RWPE1 (cell line): ENCODE data around the gene CCDC69.
"Not testable (repeated sequence)": the region's sequence is repeated elsewhere in the genome, so short reads cannot be mapped to it uniquely, and the experiment has no call there.

ENCODE experiments used
- CTCF ChIA-PET: fragments of 350-600 bp; sonication (Branson Sonifier 250); formaldehyde crosslinking; extraction: SDS; loops from one replicate; lab custom pipeline; 2021; lab: Yijun Ruan, JAX
- POLR2A ChIA-PET: fragments of 400-600 bp; formaldehyde crosslinking; extraction: SDS; loops from one replicate; lab custom pipeline; 2020; ENCODE audit warnings: antibody characterized with exemption; ENCODE audit not compliant: low non-redundant PET; lab: Yijun Ruan, JAX
- DNase-seq: peaks from one replicate; pipeline ENCODE4 v3.0.0; 2012; ENCODE audit warnings: low spot score
- H3K27ac ChIP-seq: fragments of 450-650 bp; 2 replicates; pipeline ENCODE4 v1.5.1; 2017
- TF ChIP-seq, protein P1 (sequence below): fragments of 450-650 bp; conservative IDR thresholded peaks from 2 replicates; pipeline ENCODE4 v1.5.1; 2017; ENCODE audit warnings: low read depth, mild to moderate bottlenecking

Gene CCDC69

DNA sequence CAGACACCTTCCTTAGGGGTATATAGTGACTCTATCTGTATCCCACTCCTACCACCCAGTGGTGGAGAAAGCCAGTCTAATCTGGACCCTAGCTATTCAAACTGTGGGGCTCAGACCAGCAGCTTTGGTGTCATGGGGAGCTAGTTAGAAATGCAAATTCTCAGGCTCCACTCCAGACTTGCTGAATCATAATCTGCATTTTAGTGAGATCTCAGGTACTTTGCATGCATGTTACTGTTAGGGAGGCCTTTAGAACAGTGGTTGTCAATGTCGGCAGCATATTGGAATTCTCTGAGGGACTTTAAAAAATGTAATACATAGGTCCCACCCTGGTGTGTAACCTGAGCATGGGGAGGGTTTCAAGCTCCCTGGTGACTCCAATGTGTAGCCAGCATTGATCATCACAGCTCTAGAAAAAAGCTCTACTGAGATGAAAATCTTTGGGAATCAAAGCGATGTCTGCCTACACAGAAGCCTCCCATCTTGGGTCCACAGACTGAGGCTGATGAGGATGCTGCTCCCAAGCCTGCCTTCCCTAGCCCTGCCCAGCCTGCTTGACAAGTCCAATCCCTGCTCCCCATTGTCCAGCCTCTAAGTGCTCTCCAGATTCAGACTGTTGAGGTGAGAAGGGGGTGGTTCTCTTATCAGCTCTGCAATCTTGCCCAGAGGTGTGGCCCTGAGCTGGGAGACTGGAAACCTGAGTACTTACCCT is 17.2 kb upstream of the CCDC69 start:
- no peak for DNase-seq
- H3K27ac ChIP-seq, result no peak overlapping the region
- POLR2A ChIA-PET, result interaction anchor here (1.4 kb wide), 1 partner anchor 11 kb away, joined by 3 read pairs; no protein-coding TSS in a partner anchor
- CTCF ChIA-PET, result interaction anchor here (0.7 to 3.6 kb wide), 5 partner anchors 47 to 239 kb away, joined by 3 to 33 read pairs (median 4); no protein-coding TSS in a partner anchor
- TF ChIP-seq, protein P1, sequence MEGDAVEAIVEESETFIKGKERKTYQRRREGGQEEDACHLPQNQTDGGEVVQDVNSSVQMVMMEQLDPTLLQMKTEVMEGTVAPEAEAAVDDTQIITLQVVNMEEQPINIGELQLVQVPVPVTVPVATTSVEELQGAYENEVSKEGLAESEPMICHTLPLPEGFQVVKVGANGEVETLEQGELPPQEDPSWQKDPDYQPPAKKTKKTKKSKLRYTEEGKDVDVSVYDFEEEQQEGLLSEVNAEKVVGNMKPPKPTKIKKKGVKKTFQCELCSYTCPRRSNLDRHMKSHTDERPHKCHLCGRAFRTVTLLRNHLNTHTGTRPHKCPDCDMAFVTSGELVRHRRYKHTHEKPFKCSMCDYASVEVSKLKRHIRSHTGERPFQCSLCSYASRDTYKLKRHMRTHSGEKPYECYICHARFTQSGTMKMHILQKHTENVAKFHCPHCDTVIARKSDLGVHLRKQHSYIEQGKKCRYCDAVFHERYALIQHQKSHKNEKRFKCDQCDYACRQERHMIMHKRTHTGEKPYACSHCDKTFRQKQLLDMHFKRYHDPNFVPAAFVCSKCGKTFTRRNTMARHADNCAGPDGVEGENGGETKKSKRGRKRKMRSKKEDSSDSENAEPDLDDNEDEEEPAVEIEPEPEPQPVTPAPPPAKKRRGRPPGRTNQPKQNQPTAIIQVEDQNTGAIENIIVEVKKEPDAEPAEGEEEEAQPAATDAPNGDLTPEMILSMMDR, result no peak

- POLR2A ChIA-PET, H3K27ac ChIP-seq: not testable (repeated sequence)
- CTCF ChIA-PET, result interaction anchor here (0.7 to 3.6 kb wide), 4 partner anchors 67 to 125 kb away, joined by 3 to 33 read pairs (median 6); no protein-coding TSS in a partner anchor
Observed at GRCh38 chr5:151240268-151240835, 16.5 kb upstream of the CCDC69 start.

DNA sequence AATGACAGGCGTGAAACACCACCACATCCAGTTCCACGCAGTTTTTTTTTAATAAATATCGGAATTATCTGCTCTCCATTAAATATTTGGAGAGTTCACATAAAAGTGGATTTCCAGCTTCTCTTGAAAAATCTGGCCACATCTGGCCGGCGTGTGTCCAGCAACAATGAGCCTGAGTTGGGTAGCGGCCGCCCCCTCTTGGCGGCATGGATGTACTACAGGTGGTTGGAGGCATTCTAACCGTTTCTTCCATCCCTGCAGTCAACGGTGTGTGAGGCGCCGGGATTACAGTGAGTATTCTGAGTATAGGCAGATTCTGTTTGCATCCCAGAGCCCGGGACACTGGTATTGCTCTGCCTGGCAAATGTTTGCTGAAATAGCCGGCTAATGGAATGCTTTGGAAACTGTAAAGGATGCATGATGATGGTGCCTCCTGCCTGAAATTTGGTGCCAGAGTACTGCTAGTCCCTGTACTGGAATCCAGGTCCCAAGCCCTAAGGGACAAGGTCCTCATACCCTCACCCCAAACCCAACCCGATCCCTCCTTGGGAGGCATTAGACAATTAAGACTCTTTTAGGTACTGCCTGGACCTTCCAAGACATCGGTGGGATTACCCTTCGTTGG is 15.5 kb upstream of the CCDC69 start:
- ChIA-PET POLR2A (no interaction called here), CTCF (interaction anchor here (0.6 to 3.6 kb wide), 14 partner anchors 9 to 1560 kb away, joined by 3 to 33 read pairs (median 4); partner anchors contain the start of gene GM2A)
- H3K27ac ChIP-seq, result no peak overlapping the region
- TF ChIP-seq, protein P1, result peak; percentile 93
- peak; percentile 82 for DNase-seq

More at GRCh38 chr5:151240268-151240835, 16.5 kb upstream of the CCDC69 start:
- not testable (repeated sequence) for DNase-seq

GRCh38 chr5:151238303-151238741 is 14.4 kb upstream of the CCDC69 start:
- DNase-seq, result no peak
- CTCF ChIA-PET, result interaction anchor here (0.5 to 3.6 kb wide), 12 partner anchors 8 to 1714 kb away, joined by 3 to 33 read pairs (median 5); no protein-coding TSS in a partner anchor
- TF ChIP-seq, protein P1, result no peak
- no peak overlapping the region for H3K27ac ChIP-seq
- POLR2A ChIA-PET, result no interaction called here

DNA sequence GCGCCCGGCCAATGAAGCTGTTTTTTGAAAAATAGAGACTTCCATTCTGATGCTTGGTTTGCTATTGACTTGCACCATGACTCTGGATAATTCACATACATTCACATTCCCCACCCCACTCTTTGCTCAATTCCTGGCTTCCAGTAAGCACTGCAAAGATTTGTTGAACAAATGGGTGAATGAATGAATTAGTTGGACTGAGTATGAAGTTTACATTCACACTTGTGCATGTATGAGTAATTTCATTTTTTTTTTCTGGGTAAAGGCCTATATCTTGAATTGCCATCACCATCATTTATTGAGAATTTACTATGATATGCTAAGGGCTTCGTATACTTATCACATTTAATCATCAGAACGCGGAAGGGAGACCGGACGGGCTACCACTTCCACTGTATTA is 13.8 kb upstream of the CCDC69 start:
- CTCF ChIA-PET, result interaction anchor here (1.1 to 3.6 kb wide), 5 partner anchors 73 to 235 kb away, joined by 3 to 33 read pairs (median 9); no protein-coding TSS in a partner anchor
- TF ChIP-seq, protein P1, result no peak
- no peak overlapping the region for H3K27ac ChIP-seq
- no peak for DNase-seq
- POLR2A ChIA-PET, result no interaction called here

DNA sequence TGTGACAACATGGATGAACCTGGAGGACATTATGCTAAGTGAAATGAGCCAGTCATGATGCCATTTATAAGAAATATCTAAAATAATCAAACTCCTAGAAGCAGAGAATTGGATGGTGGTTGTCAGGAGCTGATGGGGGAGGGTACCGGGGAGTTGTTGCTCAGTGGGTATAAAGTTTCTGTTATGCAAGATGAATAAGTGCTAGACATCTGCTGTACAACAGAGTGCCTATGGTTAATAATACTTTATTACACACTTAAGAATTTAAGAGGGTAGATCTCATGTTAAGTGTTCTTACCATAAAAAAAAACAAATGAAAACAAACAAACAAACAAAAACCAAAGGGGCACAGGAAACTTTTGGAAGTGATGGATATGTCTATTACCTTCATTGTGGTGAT is 13.0 kb upstream of the CCDC69 start:
- CTCF ChIA-PET, result interaction anchor here (2.5 kb wide), 1 partner anchor 72 kb away, joined by 9 read pairs; no protein-coding TSS in a partner anchor
- POLR2A ChIA-PET, result no interaction called here
- H3K27ac ChIP-seq, result no peak overlapping the region
- TF ChIP-seq, protein P1, result no peak
- DNase-seq, result no peak

DNA sequence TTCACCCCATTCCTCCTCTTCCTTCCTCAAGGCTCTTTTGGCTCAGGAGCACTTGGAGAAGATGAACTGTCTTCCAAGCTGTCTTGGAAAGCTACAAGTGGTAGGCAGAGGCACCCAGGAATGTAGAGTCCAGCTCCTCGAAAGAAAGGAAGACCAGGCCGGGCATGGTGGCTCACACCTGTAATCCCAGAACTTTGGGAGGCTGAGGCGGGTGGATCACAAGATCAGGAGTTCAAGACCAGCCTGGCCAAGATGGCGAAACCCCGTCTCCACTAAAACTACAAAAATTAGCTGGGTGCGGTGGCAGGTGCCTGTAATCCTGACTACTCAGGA is 11.3 kb upstream of the CCDC69 start:
- H3K27ac ChIP-seq, POLR2A ChIA-PET, DNase-seq: not testable (repeated sequence)
- CTCF ChIA-PET, result interaction anchor here (0.8 to 1.1 kb wide), 3 partner anchors 12 to 109 kb away, joined by 3 to 5 read pairs (median 4); partner anchors contain the start of gene CCDC69
